ENCODE measurements around the gene OR5A1.

The OR5A1 gene

DNA sequence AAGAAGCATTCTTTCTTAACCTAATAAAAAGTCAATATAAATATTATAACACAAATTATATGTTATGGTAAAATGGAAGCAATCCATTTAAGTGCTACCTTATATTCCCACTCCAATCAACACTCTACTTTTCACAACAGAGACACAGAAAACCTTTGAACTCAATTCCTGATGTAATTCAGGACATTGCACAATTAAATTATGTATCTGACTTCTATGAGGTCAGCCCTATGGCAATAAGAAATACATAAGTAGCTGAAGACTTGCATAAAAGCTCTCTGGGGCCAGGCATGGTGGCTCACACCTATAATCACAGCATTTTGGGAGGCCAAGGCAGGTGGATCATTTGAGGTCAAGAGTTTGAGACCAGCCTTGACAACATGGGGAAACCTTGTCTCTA is 43.6 kb downstream of the OR5A1 start:
- DNase-seq (ENCODE audit: low read depth): no peak

DNA sequence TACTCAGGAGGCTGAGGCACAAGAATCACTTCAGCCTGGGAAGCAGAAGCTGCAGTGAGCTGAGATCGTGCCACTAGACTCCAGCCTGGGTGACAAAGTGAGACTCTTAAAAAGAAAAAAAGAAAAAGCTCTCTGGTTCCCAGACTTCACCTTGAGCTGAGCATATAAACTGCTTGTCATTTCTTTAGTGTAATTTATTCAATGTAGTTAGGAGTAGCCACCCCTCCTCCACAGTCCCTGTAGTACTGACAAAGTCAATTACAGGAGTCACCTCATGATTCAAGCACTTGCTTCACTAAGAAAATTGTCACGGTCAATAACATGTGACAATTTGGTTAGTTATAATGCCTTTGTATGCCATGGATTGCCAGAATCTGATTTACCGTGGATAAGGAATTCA is 44.1 kb downstream of the OR5A1 start:
- DNase-seq (ENCODE audit: low read depth): no peak
